OCI-M1 (cell line): ENCODE data around the gene FCER1G.

ENCODE experiments used
- DNase-seq: peaks from one replicate; lab custom pipeline; 2025; lab: John Stamatoyannopoulos, UW

Gene FCER1G

GRCh38 chr1:161267321-161267720 lies 52.2 kb downstream of the FCER1G start:
- DNase-seq: peak; percentile 67
